ENCODE data around the gene RFPL4AL1. TPM values are rescaled to one million over a fixed set of nuclear protein-coding genes. Genes with fewer than 3 reads are reported as not detected.

Gene RFPL4AL1
- total RNA-seq, 1 experiment from 2014 or later: not detected

DNA sequence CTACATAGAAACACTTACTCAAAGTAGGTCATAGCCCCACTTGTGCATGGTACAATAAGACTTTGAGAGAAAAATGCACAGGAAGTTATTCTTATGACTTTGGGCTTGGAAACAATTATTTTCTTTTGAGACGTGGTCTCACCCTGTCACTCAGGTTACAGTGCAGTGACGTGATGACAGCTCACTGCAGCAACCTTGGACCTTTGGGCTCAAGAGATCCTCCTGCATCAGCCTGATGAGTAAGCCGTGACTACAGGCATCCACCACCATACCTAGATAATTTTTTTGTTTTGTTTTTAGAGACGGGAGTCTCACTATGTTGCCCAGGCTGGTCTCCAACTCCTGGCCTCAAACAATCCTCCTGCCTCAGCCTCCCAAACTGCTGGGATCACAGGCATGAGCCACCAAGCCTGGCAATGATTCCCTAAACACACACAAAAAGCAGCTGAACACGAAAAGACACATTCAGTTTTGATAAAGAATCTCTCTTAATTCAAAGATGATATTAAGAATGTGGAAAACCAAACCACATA is 48.6 kb upstream of the RFPL4AL1 start:
- Histone ChIP-seq H3K4ac (ENCODE audit: low read depth, low read length) (no peak overlapping the region), H3K27ac (ENCODE audit: insufficient read length, low read depth, low read length) (no peak overlapping the region), H4K91ac (ENCODE audit: insufficient read length, low read depth, low read length) (no peak overlapping the region), H2BK5ac (ENCODE audit: insufficient read length, low read length) (no peak overlapping the region), H3K9me3 (ENCODE audit: control insufficient read depth, low read depth, low read length) (peaks cover 78% of the 10 kb centered on the region), H2BK15ac (ENCODE audit: low read depth, low read length) (no peak overlapping the region), H2AK5ac (ENCODE audit: insufficient read length, low read length) (no peak overlapping the region), H3K23me2 (ENCODE audit: insufficient read length, low read depth, low read length, poor library complexity, severe bottlenecking) (no peaks in the 10 kb centered on the region), H2AFZ (ENCODE audit: low read length) (no peak overlapping the region), H3K79me1 (ENCODE audit: insufficient read depth, low read depth, low read length, poor library complexity, severe bottlenecking) (no peaks in the 10 kb centered on the region), H4K5ac (ENCODE audit: insufficient read length, low read depth, low read length) (no peak overlapping the region), H3K79me2 (ENCODE audit: insufficient read depth, low read length) (no peaks in the 10 kb centered on the region), H2BK12ac (ENCODE audit: insufficient read length, low read depth, low read length) (no peak overlapping the region), H3K4me2 (ENCODE audit: insufficient read depth, insufficient read length, low read length) (no peak overlapping the region), H3K27me3 (ENCODE audit: insufficient read depth, low read length) (no peaks in the 10 kb centered on the region), H3K14ac (ENCODE audit: insufficient read depth, low read length) (no peak overlapping the region), H3K23ac (ENCODE audit: insufficient read length, low read depth, low read length) (no peak overlapping the region), H4K20me1 (ENCODE audit: control insufficient read depth, insufficient read depth, insufficient read length) (no peaks in the 10 kb centered on the region), H3K9ac (ENCODE audit: extremely low read depth, insufficient read length, low read length) (no peak overlapping the region), H3K4me1 (ENCODE audit: insufficient read depth, low read length) (no peaks in the 10 kb centered on the region), H3T11ph (ENCODE audit: low read length) (no peak overlapping the region), H3K56ac (ENCODE audit: insufficient read length, low read depth, low read length) (no peak overlapping the region), H3K18ac (ENCODE audit: insufficient read length, low read depth, low read length) (no peak overlapping the region), H4K8ac (replicated peaks; ENCODE audit: insufficient read length, low read depth, low read length) (no peak overlapping the region), H2BK120ac (ENCODE audit: low read depth, low read length, poor library complexity, severe bottlenecking) (no peak overlapping the region), H2BK20ac (ENCODE audit: low read depth, low read length, poor library complexity, severe bottlenecking) (no peak overlapping the region)
- TF ChIP-seq, protein P1, sequence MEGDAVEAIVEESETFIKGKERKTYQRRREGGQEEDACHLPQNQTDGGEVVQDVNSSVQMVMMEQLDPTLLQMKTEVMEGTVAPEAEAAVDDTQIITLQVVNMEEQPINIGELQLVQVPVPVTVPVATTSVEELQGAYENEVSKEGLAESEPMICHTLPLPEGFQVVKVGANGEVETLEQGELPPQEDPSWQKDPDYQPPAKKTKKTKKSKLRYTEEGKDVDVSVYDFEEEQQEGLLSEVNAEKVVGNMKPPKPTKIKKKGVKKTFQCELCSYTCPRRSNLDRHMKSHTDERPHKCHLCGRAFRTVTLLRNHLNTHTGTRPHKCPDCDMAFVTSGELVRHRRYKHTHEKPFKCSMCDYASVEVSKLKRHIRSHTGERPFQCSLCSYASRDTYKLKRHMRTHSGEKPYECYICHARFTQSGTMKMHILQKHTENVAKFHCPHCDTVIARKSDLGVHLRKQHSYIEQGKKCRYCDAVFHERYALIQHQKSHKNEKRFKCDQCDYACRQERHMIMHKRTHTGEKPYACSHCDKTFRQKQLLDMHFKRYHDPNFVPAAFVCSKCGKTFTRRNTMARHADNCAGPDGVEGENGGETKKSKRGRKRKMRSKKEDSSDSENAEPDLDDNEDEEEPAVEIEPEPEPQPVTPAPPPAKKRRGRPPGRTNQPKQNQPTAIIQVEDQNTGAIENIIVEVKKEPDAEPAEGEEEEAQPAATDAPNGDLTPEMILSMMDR (conservative IDR thresholded peaks at IDR 0.05): no peak
- no CpG with 5 or more reads among the region's 5 CpGs for WGBS (ENCODE audit: extremely low coverage, insufficient read length, low lambda C conversion rate)
- Mint-ChIP-seq H3K27ac (no peak overlapping the region), H3K36me3 (ENCODE audit: insufficient read depth in 1 of 3, low read depth in 3 of 3) (peaks cover 4 to 46% (median 10%) of the 10 kb centered on the region in 3 experiments; a peak in 6 of 7 replicates), H3K4me3 (no peak overlapping the region), H3K4me1 (no peaks in the 10 kb centered on the region), H3K9me3 (peaks cover 88 to 93% of the 10 kb centered on the region in 2 experiments), H3K27me3 (ENCODE audit: low read depth) (peaks cover 11% of the 10 kb centered on the region)
- no peak for DNase-seq

All from H9 (cell line).